SKM-1 (cell line): Measurements from ENCODE around the gene DNAJC21.

Experiments
- DNase-seq: peaks from one replicate; lab custom pipeline; 2025; ENCODE audit not compliant: unreplicated experiment; lab: John Stamatoyannopoulos, UW

The DNAJC21 gene

GRCh38 chr5:34929134-34929719 lies at the start of gene DNAJC21:
Gene DNAJC21 (plus strand): TSS chr5:34929559. CDS start chr5:34929820, 261 bp downstream.
- DNase-seq: peak; percentile 86

- no peak for DNase-seq
These were observed 48.1 kb upstream of the DNAJC21 start for GRCh38 chr5:34881246-34881645.

- DNase-seq: no peak
These were observed 42.8 kb upstream of the DNAJC21 start for GRCh38 chr5:34886392-34887119.

- DNase-seq: no peak
These were observed 40.0 kb upstream of the DNAJC21 start for GRCh38 chr5:34889394-34889793.

- no peak for DNase-seq
These were observed 37.4 kb upstream of the DNAJC21 start for GRCh38 chr5:34891981-34892380.

GRCh38 chr5:34892414-34892813 lies 36.9 kb upstream of the DNAJC21 start:
- no peak for DNase-seq

GRCh38 chr5:34894716-34895115 lies 34.6 kb upstream of the DNAJC21 start:
- no peak for DNase-seq

- DNase-seq: no peak
These were observed 33.5 kb upstream of the DNAJC21 start for GRCh38 chr5:34895641-34896419.

GRCh38 chr5:34897646-34898045 lies 31.7 kb upstream of the DNAJC21 start:
- DNase-seq: no peak

- peak; percentile 42 for DNase-seq
These were observed 31.0 kb upstream of the DNAJC21 start for GRCh38 chr5:34898258-34898895.

- no peak for DNase-seq
These were observed 30.3 kb upstream of the DNAJC21 start for GRCh38 chr5:34899066-34899465.

- no peak for DNase-seq
These were observed 28.7 kb upstream of the DNAJC21 start for GRCh38 chr5:34900652-34901051.

GRCh38 chr5:34903260-34903659 lies 26.1 kb upstream of the DNAJC21 start:
- DNase-seq: no peak

- no peak for DNase-seq
These were observed 23.8 kb upstream of the DNAJC21 start for GRCh38 chr5:34905564-34905963.

GRCh38 chr5:34913072-34913471 lies 16.3 kb upstream of the DNAJC21 start:
- no peak for DNase-seq

- DNase-seq: no peak
These were observed 14.7 kb upstream of the DNAJC21 start for GRCh38 chr5:34914671-34915138.

- DNase-seq: peak; percentile 97
These were observed 14.1 kb upstream of the DNAJC21 start, which contains the start of the genes BRIX1 and RAD1 for GRCh38 chr5:34915139-34915855. Gene BRIX1 (plus strand): TSS chr5:34915711. CDS start chr5:34915739, 28 bp downstream. Gene RAD1 (minus strand): TSS chr5:34915504. CDS start chr5:34914892, 612 bp downstream.

GRCh38 chr5:34915856-34916192 lies 13.5 kb upstream of the DNAJC21 start:
- DNase-seq: no peak

- DNase-seq: no peak
These were observed 12.8 kb upstream of the DNAJC21 start for GRCh38 chr5:34916518-34916917.

- no peak for DNase-seq
These were observed 11.3 kb upstream of the DNAJC21 start for GRCh38 chr5:34918025-34918424.

- DNase-seq: no peak
These were observed 10.3 kb upstream of the DNAJC21 start for GRCh38 chr5:34919077-34919476.
